ENCODE data around the gene RNF112. TPM values are rescaled to one million over a fixed set of nuclear protein-coding genes. Genes with fewer than 3 reads are reported as not detected.
"Not testable (repeated sequence)": the region's sequence is repeated elsewhere in the genome, so short reads cannot be mapped to it uniquely, and the experiment has no call there.

RNF112 gene
- total RNA-seq, 4 donors from 2014 or later: 2.2 to 7.2 (median 3.9) TPM

DNA sequence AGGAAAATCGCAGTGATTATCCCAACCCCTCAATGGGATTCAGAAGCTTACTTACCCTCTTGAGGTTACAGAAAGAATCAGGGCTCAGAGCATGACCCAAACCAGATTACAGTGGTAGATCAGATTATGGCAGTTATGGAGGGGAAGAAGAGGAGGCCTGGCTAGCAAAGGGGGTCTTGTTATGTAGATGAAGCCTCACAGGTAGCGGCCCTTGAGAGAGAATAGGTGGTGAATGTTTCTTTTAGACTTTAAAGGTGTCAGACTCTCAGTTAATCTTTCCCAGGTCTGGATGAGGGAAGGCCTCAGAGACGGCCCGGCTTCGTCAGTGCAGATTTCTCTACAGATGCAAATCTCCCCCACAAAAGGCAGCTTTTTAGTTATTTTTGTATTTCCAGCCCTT is 15.6 kb downstream of the RNF112 start:
- in situ Hi-C loops (cut with MboI; ENCODE audit: low pct_ligation_motif_present in 1 of 4, low pct_unique_long_range_greater_than_20kb in 1 of 4, low sequenced_read_pairs in 3 of 4): no loop called here
- Histone ChIP-seq H3K4me1 (peaks cover 6 to 26% (median 22%) of the 10 kb centered on the region in 4 donors), H3K4me3 (no peak overlapping the region), H3K27me3 (no peaks in the 10 kb centered on the region), H3K27ac (peak overlapping the region in 2 of 4 donors; percentile 68 to 71), H3K36me3 (no peaks in the 10 kb centered on the region), H3K9me3 (no peaks in the 10 kb centered on the region)
- intact Hi-C loops (cut with DNase I; ENCODE audit: low total_unique reads): no loop called here
- TF ChIP-seq POLR2A (IDR thresholded peaks at IDR 0.05): no peak
- DNase-seq: no peak
- 87 to 100% methylated on average over 1 to 5 of the region's 5 CpGs for WGBS, 2 donors (ENCODE audit: low coverage in 1 of 2)

DNA sequence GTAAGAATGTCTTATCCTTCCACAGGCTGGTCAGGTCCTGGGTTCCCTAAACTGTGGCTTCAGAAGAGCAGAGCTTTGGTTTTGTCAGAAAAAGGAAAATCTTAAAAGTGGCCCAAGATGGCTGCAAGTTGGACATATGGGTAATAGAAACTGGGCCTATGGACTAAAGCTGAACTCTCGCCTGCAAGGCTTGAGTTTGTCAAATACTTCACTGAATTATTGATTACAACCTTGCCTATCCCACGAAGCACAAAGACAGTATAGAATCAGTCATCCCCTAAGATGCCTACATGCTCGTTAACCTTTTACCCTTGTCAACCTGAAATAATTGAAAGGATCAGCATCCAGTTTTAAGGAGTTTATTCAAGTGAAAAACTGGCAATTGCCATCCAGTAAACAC is 20.7 kb downstream of the RNF112 start:
- WGBS, 2 donors (ENCODE audit: low coverage in 1 of 2): 79 to 80% methylated on average over 2 to 3 of the region's 3 CpGs
- TF ChIP-seq POLR2A (IDR thresholded peaks at IDR 0.05) (no peak), POLR2AphosphoS5 (IDR thresholded peaks at IDR 0.05) (no peak), EP300 (IDR thresholded peaks at IDR 0.05; ENCODE audit: low read depth) (no peak)
- TF ChIP-seq, protein P1, sequence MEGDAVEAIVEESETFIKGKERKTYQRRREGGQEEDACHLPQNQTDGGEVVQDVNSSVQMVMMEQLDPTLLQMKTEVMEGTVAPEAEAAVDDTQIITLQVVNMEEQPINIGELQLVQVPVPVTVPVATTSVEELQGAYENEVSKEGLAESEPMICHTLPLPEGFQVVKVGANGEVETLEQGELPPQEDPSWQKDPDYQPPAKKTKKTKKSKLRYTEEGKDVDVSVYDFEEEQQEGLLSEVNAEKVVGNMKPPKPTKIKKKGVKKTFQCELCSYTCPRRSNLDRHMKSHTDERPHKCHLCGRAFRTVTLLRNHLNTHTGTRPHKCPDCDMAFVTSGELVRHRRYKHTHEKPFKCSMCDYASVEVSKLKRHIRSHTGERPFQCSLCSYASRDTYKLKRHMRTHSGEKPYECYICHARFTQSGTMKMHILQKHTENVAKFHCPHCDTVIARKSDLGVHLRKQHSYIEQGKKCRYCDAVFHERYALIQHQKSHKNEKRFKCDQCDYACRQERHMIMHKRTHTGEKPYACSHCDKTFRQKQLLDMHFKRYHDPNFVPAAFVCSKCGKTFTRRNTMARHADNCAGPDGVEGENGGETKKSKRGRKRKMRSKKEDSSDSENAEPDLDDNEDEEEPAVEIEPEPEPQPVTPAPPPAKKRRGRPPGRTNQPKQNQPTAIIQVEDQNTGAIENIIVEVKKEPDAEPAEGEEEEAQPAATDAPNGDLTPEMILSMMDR (IDR thresholded peaks at IDR 0.05): no peak
- Histone ChIP-seq H3K27ac (no peak overlapping the region), H3K36me3 (no peaks in the 10 kb centered on the region), H3K4me1 (no peaks in the 10 kb centered on the region), H3K4me3 (no peak overlapping the region), H3K9me3 (no peaks in the 10 kb centered on the region), H3K27me3 (no peaks in the 10 kb centered on the region)
- intact Hi-C loops (cut with DNase I; ENCODE audit: low total_unique reads): no loop called here
- in situ Hi-C loops (cut with MboI; ENCODE audit: low pct_ligation_motif_present in 1 of 4, low pct_unique_long_range_greater_than_20kb in 1 of 4, low sequenced_read_pairs in 3 of 4): no loop called here
- DNase-seq: no peak

- Histone ChIP-seq H3K27me3 (no peaks in the 10 kb centered on the region), H3K9me3 (no peaks in the 10 kb centered on the region), H3K4me1 (no peaks in the 10 kb centered on the region), H3K27ac (no peak overlapping the region), H3K4me3 (no peak overlapping the region), H3K36me3 (no peaks in the 10 kb centered on the region)
- in situ Hi-C loops (cut with MboI; ENCODE audit: low pct_ligation_motif_present in 1 of 4, low pct_unique_long_range_greater_than_20kb in 1 of 4, low sequenced_read_pairs in 3 of 4): no loop called here
- intact Hi-C loops (cut with DNase I; ENCODE audit: low total_unique reads): no loop called here
- 38 to 85% methylated on average over 1 to 5 of the region's 5 CpGs for WGBS, 2 donors (ENCODE audit: low coverage in 1 of 2)
- TF ChIP-seq POLR2AphosphoS5 (IDR thresholded peaks at IDR 0.05) (no peak), EP300 (IDR thresholded peaks at IDR 0.05; ENCODE audit: low read depth) (no peak), POLR2A (IDR thresholded peaks at IDR 0.05) (no peak)
- TF ChIP-seq, protein P1 (IDR thresholded peaks at IDR 0.05): no peak
- DNase-seq: no peak
Measured at GRCh38 chr17:19433255-19433654, 22.2 kb downstream of the RNF112 start.

- no peaks in the 10 kb centered on the region for H3K36me3 ChIP-seq
- H3K4me3 ChIP-seq: no peak overlapping the region
- in situ Hi-C loops (cut with MboI; ENCODE audit: low pct_ligation_motif_present in 1 of 4, low pct_unique_long_range_greater_than_20kb in 1 of 4, low sequenced_read_pairs in 3 of 4) (no loop called here), intact Hi-C loops (cut with DNase I; ENCODE audit: low total_unique reads) (no loop called here)
- no peak overlapping the region for H3K27ac ChIP-seq
- WGBS, 2 donors (ENCODE audit: low coverage in 1 of 2): 67 to 93% methylated on average over 1 to 2 of the region's 2 CpGs
- H3K9me3 ChIP-seq: no peaks in the 10 kb centered on the region
- DNase-seq: no peak
- H3K27me3 ChIP-seq: no peaks in the 10 kb centered on the region
- TF ChIP-seq, protein P1 (IDR thresholded peaks at IDR 0.05): no peak
- no peak for TF ChIP-seq POLR2AphosphoS5 (IDR thresholded peaks at IDR 0.05)
- no peak for TF ChIP-seq EP300 (IDR thresholded peaks at IDR 0.05; ENCODE audit: low read depth)
- no peak for TF ChIP-seq POLR2A (IDR thresholded peaks at IDR 0.05)
- no peaks in the 10 kb centered on the region for H3K4me1 ChIP-seq
Measured at GRCh38 chr17:19433727-19434340, 22.8 kb downstream of the RNF112 start.

DNA sequence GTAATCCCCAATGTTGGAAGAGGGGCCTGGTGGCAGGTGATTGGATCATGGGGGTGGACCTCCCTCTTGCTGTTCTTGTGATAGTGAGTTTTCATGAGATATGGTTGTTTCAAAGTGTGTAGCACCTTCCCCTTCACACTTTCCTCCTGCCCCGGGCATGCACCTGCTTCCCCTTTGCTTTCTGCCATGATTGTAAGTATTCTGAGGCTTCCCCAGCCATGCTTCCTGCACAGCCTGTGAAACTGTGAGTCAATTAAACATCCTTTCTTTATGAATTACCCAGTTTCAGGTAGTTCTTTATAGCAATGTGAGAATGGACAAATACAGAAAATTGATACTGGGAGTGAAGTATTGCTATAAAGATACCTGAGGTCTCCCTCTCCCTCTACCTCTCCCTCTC is 29.4 kb downstream of the RNF112 start:
- Histone ChIP-seq H3K27me3 (no peaks in the 10 kb centered on the region), H3K4me1 (no peaks in the 10 kb centered on the region), H3K27ac (no peak overlapping the region), H3K9me3 (no peaks in the 10 kb centered on the region), H3K4me3 (no peak overlapping the region), H3K36me3 (no peaks in the 10 kb centered on the region)
- 50 to 63% methylated on average over 1 of the region's 1 CpG for whole genome bisulfite sequencing, 2 donors (ENCODE audit: low coverage in 1 of 2)
- in situ Hi-C loops (cut with MboI; ENCODE audit: low pct_ligation_motif_present in 1 of 4, low pct_unique_long_range_greater_than_20kb in 1 of 4, low sequenced_read_pairs in 3 of 4): loop anchor here in 2 of 4 donors (10.0 kb wide), 1 partner anchor 76 kb away; the partner anchor contains the start of gene B9D1 (in 2 of the 2)
- TF ChIP-seq POLR2AphosphoS5 (IDR thresholded peaks at IDR 0.05) (no peak), POLR2A (IDR thresholded peaks at IDR 0.05) (no peak), EP300 (IDR thresholded peaks at IDR 0.05; ENCODE audit: low read depth) (no peak)
- TF ChIP-seq, protein P1 (IDR thresholded peaks at IDR 0.05): no peak
- intact Hi-C loops (cut with DNase I; ENCODE audit: low total_unique reads): no loop called here
- DNase-seq: no peak

DNA sequence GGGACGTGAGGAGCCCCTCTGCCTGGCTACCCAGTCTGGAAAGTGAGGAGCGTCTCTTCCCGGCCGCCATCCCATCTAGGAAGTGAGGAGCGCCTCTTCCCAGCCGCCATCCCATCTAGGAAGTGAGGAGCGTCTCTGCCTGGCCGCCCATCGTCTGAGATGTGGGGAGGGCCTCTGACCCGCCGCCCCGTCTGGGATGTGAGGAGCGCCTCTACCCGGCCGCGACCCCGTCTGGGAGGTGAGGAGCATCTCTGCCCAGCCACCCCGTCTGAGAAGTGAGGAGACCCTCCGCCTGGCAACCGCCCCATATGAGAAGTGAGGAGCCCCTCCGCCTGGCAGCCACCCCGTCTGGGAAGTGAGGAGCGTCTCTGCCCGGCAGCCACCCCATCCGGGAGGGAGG is 30.3 kb downstream of the RNF112 start:
- H3K4me1 ChIP-seq; DNase-seq; H3K27ac ChIP-seq; H3K9me3 ChIP-seq; H3K27me3 ChIP-seq; H3K4me3 ChIP-seq; intact Hi-C loops (cut with DNase I; ENCODE audit: low total_unique reads); H3K36me3 ChIP-seq: not testable (repeated sequence)
- WGBS, 2 donors (ENCODE audit: low coverage in 1 of 2): 93% methylated on average over 12 of the region's 25 CpGs; no CpG with 5 or more reads in 1 of the 2 donors
- in situ Hi-C loops (cut with MboI; ENCODE audit: low pct_ligation_motif_present in 1 of 4, low pct_unique_long_range_greater_than_20kb in 1 of 4, low sequenced_read_pairs in 3 of 4): loop anchor here in 2 of 4 donors (10.0 kb wide), 1 partner anchor 76 kb away; the partner anchor contains the start of gene B9D1 (in 2 of the 2)

Data from transverse colon (tissue), 4 donors.